ENCODE data around the gene NAPB. TPM values are rescaled to one million over a fixed set of nuclear protein-coding genes. Genes with fewer than 3 reads are reported as not detected.

The NAPB gene
- total and polyA plus RNA-seq, 9 donors: 5.6 to 9.2 (median 7.3) TPM

GRCh38 chr20:23336476-23336875 lies 84.8 kb downstream of the NAPB start:
- whole genome bisulfite sequencing (ENCODE audit: insufficient coverage): 96% methylated on average over 4 of the region's 5 CpGs
- Histone ChIP-seq H3K4me3 (ENCODE audit: low read length) (no peak overlapping the region), H3K9me3 (replicated peaks; ENCODE audit: control insufficient read depth, low read depth, low read length) (no peaks in the 10 kb centered on the region), H3K27me3 (ENCODE audit: control insufficient read depth, insufficient read depth, low read length) (no peaks in the 10 kb centered on the region), H3K36me3 (ENCODE audit: control insufficient read depth, insufficient read depth, low read length) (no peaks in the 10 kb centered on the region), H3K4me1 (ENCODE audit: control insufficient read depth, insufficient read depth, low read length) (no peaks in the 10 kb centered on the region), H3K27ac (ENCODE audit: low read length) (no peak overlapping the region)
- no peak for DNase-seq

GRCh38 chr20:23335521-23335920 lies 85.8 kb downstream of the NAPB start:
- WGBS (ENCODE audit: insufficient coverage): 86% methylated on average over 4 of the region's 5 CpGs
- Histone ChIP-seq H3K4me3 (ENCODE audit: low read length) (no peak overlapping the region), H3K36me3 (ENCODE audit: control insufficient read depth, insufficient read depth, low read length) (no peaks in the 10 kb centered on the region), H3K4me1 (ENCODE audit: control insufficient read depth, insufficient read depth, low read length) (no peaks in the 10 kb centered on the region), H3K27me3 (ENCODE audit: control insufficient read depth, insufficient read depth, low read length) (no peaks in the 10 kb centered on the region), H3K9me3 (replicated peaks; ENCODE audit: control insufficient read depth, low read depth, low read length) (no peaks in the 10 kb centered on the region), H3K27ac (ENCODE audit: low read length) (no peak overlapping the region)
- no peak for DNase-seq

- DNase-seq: no peak
- Histone ChIP-seq H3K4me1 (ENCODE audit: control insufficient read depth, insufficient read depth, low read length) (no peaks in the 10 kb centered on the region), H3K4me3 (ENCODE audit: low read length) (no peak overlapping the region), H3K27me3 (ENCODE audit: control insufficient read depth, insufficient read depth, low read length) (no peaks in the 10 kb centered on the region), H3K9me3 (replicated peaks; ENCODE audit: control insufficient read depth, low read depth, low read length) (no peaks in the 10 kb centered on the region), H3K27ac (ENCODE audit: low read length) (no peak overlapping the region), H3K36me3 (ENCODE audit: control insufficient read depth, insufficient read depth, low read length) (no peaks in the 10 kb centered on the region)
- 60% methylated on average over 3 of the region's 3 CpGs for WGBS (ENCODE audit: insufficient coverage)
These were observed 87.2 kb downstream of the NAPB start for GRCh38 chr20:23334111-23334510.

- Histone ChIP-seq H3K27ac (ENCODE audit: low read length) (no peak overlapping the region), H3K9me3 (replicated peaks; ENCODE audit: control insufficient read depth, low read depth, low read length) (no peaks in the 10 kb centered on the region), H3K4me3 (ENCODE audit: low read length) (no peak overlapping the region), H3K36me3 (ENCODE audit: control insufficient read depth, insufficient read depth, low read length) (no peaks in the 10 kb centered on the region), H3K27me3 (ENCODE audit: control insufficient read depth, insufficient read depth, low read length) (no peaks in the 10 kb centered on the region), H3K4me1 (ENCODE audit: control insufficient read depth, insufficient read depth, low read length) (no peaks in the 10 kb centered on the region)
- no CpG with 5 or more reads among the region's 2 CpGs for WGBS (ENCODE audit: insufficient coverage)
- no peak for DNase-seq
These were observed 88.8 kb downstream of the NAPB start for GRCh38 chr20:23332467-23332866.

- no peak for DNase-seq
- no peaks in the 10 kb centered on the region for H3K36me3 ChIP-seq (ENCODE audit: control insufficient read depth, insufficient read depth, low read length)
- no peaks in the 10 kb centered on the region for H3K27me3 ChIP-seq (ENCODE audit: control insufficient read depth, insufficient read depth, low read length)
- 78% methylated on average over 6 of the region's 8 CpGs for WGBS (ENCODE audit: insufficient coverage)
- H3K9me3 ChIP-seq (replicated peaks; ENCODE audit: control insufficient read depth, low read depth, low read length): no peaks in the 10 kb centered on the region
- H3K4me1 ChIP-seq (ENCODE audit: control insufficient read depth, insufficient read depth, low read length): no peaks in the 10 kb centered on the region
- H3K27ac ChIP-seq (ENCODE audit: low read length): no peak overlapping the region
- H3K4me3 ChIP-seq (ENCODE audit: low read length): no peak overlapping the region
These were observed 89.6 kb downstream of the NAPB start for GRCh38 chr20:23331450-23332350.

- WGBS (ENCODE audit: insufficient coverage): 93% methylated on average over 14 of the region's 15 CpGs
- no peak for DNase-seq
- no peaks in the 10 kb centered on the region for H3K9me3 ChIP-seq (replicated peaks; ENCODE audit: control insufficient read depth, low read depth, low read length)
These were observed 93.5 kb downstream of the NAPB start for GRCh38 chr20:23327617-23328333.

GRCh38 chr20:23326774-23327173 lies 94.5 kb downstream of the NAPB start:
- H3K27ac ChIP-seq (ENCODE audit: low read length): no peak overlapping the region
- no peaks in the 10 kb centered on the region for H3K27me3 ChIP-seq (ENCODE audit: control insufficient read depth, insufficient read depth, low read length)
- WGBS (ENCODE audit: insufficient coverage): 82% methylated on average over 8 of the region's 8 CpGs
- H3K4me1 ChIP-seq (ENCODE audit: control insufficient read depth, insufficient read depth, low read length): no peaks in the 10 kb centered on the region
- no peak overlapping the region for H3K4me3 ChIP-seq (ENCODE audit: low read length)
- no peak for DNase-seq
- no peaks in the 10 kb centered on the region for H3K9me3 ChIP-seq (replicated peaks; ENCODE audit: control insufficient read depth, low read depth, low read length)
- no peaks in the 10 kb centered on the region for H3K36me3 ChIP-seq (ENCODE audit: control insufficient read depth, insufficient read depth, low read length)

More at GRCh38 chr20:23327617-23328333, 93.5 kb downstream of the NAPB start:
- Histone ChIP-seq H3K27me3 (ENCODE audit: control insufficient read depth, insufficient read depth, low read length) (no peaks in the 10 kb centered on the region), H3K4me3 (ENCODE audit: low read length) (no peak overlapping the region), H3K4me1 (ENCODE audit: control insufficient read depth, insufficient read depth, low read length) (no peaks in the 10 kb centered on the region), H3K36me3 (ENCODE audit: control insufficient read depth, insufficient read depth, low read length) (no peaks in the 10 kb centered on the region), H3K27ac (ENCODE audit: low read length) (no peak overlapping the region)

- H3K36me3 ChIP-seq (ENCODE audit: control insufficient read depth, insufficient read depth, low read length): no peaks in the 10 kb centered on the region
- H3K27ac ChIP-seq (ENCODE audit: low read length): no peak overlapping the region
- DNase-seq: no peak
- peaks cover 5% of the 10 kb centered on the region for H3K9me3 ChIP-seq (replicated peaks; ENCODE audit: control insufficient read depth, low read depth, low read length)
- no peaks in the 10 kb centered on the region for H3K27me3 ChIP-seq (ENCODE audit: control insufficient read depth, insufficient read depth, low read length)
- WGBS (ENCODE audit: insufficient coverage): 43% methylated on average over 1 of the region's 3 CpGs
- H3K4me3 ChIP-seq (ENCODE audit: low read length): no peak overlapping the region
- H3K4me1 ChIP-seq (ENCODE audit: control insufficient read depth, insufficient read depth, low read length): no peaks in the 10 kb centered on the region
These were observed 96.2 kb downstream of the NAPB start for GRCh38 chr20:23325107-23325506.
